Vagina (tissue), 2 donors: ENCODE results near the gene TTLL11. TPM values are rescaled to one million over a fixed set of nuclear protein-coding genes. Genes with fewer than 3 reads are reported as not detected.

Source experiments
- DNase-seq, 2 donors: peaks; one replicate each; pipeline ENCODE4 v3.0.0-alpha.2; 2017; ENCODE audit errors: extremely low spot score in 2 of 2
- H3K27ac ChIP-seq: fragments of 200-600 bp; sonication (generic); one replicate; pipeline ENCODE4 v1.5.1; 2019
- H3K27me3 ChIP-seq: fragments of 200-600 bp; sonication (generic); one replicate; pipeline ENCODE4 v1.5.1; 2019
- H3K36me3 ChIP-seq, 2 donors: fragments of 200-600 bp; sonication (generic); one replicate each; pipeline ENCODE4 v1.5.1; 2017 to 2019
- H3K4me1 ChIP-seq: fragments of 200-600 bp; sonication (generic); one replicate; pipeline ENCODE4 v1.5.1; 2019
- H3K4me3 ChIP-seq, 2 donors: fragments of 200-600 bp; sonication (generic); 1 replicate in 1 of 2; 2 replicates in 1 of 2; pipeline ENCODE4 v1.5.1; 2016 to 2019
- H3K9me3 ChIP-seq: fragments of 200-600 bp; sonication (generic); one replicate; pipeline ENCODE4 v1.5.1; 2019
- CTCF ChIP-seq, 3 experiments: fragments of 450-650 bp in 2 of 3; fragments of 200-600 bp in 1 of 3; sonication (generic) in 1 of 3; IDR thresholded peaks; one replicate each; pipeline ENCODE4 v1.5.1; 2017 to 2019; ENCODE audit warnings: antibody characterized with exemption in 3 of 3, mild to moderate bottlenecking in 2 of 3, moderate library complexity in 2 of 3
- POLR2A ChIP-seq, 2 donors: fragments of 450-650 bp; IDR thresholded peaks; one replicate each; pipeline ENCODE4 v1.6.1; 2017; ENCODE audit warnings: antibody characterized with exemption in 2 of 2, mild to moderate bottlenecking in 2 of 2, moderate library complexity in 2 of 2
- POLR2AphosphoS5 ChIP-seq, 2 donors: sonication (generic); formaldehyde crosslinking; IDR thresholded peaks; one replicate each; pipeline ENCODE4 v1.9.0; 2017; ENCODE audit warnings: antibody characterized with exemption in 2 of 2, mild to moderate bottlenecking in 2 of 2, low read depth in 1 of 2; ENCODE audit not compliant: insufficient read depth in 1 of 2
- intact Hi-C: fragments of 100-400 bp; cut with DNase I; formaldehyde crosslinking; loops from one replicate; pipeline ENCODE4 v1.15.1; 2023
- total RNA-seq: library from RNA; depleted of rRNA; stranded (reverse); fragments of >200 nt; gene quantifications from one replicate; pipeline ENCODE4 v1.2.3, GENCODE V29; 2016

Gene TTLL11
- total RNA-seq, 1 donor from 2014 or later, result 11.0 TPM

DNA sequence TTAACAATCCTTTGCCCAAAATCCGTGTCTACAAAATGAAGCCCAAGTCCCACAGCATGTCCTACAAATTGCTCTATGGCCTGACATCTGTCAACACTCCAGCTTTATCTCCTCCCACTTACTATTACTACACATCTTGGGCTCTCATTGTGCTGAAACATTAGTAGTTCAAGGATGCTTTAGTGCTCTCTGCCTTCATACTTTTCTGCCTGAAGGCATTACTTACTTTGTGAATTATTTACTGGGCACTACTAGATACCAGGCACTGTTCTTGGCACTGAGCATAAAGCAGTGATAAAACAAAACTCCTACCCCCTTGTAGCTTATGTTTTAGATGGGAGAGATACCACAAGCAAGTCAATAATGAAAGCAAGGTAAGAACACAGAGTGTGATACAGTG, 113.4 kb downstream of the TTLL11 start:
- H3K27me3 ChIP-seq, result no peaks in the 10 kb centered on the region
- no peaks in the 10 kb centered on the region for H3K36me3 ChIP-seq
- no peak overlapping the region for H3K4me3 ChIP-seq
- TF ChIP-seq POLR2A (IDR thresholded peaks at IDR 0.05), result no peak
- no peak for TF ChIP-seq POLR2AphosphoS5 (IDR thresholded peaks at IDR 0.05; ENCODE audit: insufficient read depth in 1 of 2, low read depth in 1 of 2)
- TF ChIP-seq CTCF (IDR thresholded peaks at IDR 0.05), result no peak
- no peaks in the 10 kb centered on the region for H3K9me3 ChIP-seq
- no peaks in the 10 kb centered on the region for H3K4me1 ChIP-seq
- no peak overlapping the region for H3K27ac ChIP-seq
- no peak for DNase-seq
- intact Hi-C loops, result loop anchor here (10.0 kb wide), 1 partner anchor 225 kb away; no protein-coding TSS in a partner anchor

GRCh38 chr9:121976751-121977150, 116.4 kb downstream of the TTLL11 start:
- H3K9me3 ChIP-seq, result no peaks in the 10 kb centered on the region

DNA sequence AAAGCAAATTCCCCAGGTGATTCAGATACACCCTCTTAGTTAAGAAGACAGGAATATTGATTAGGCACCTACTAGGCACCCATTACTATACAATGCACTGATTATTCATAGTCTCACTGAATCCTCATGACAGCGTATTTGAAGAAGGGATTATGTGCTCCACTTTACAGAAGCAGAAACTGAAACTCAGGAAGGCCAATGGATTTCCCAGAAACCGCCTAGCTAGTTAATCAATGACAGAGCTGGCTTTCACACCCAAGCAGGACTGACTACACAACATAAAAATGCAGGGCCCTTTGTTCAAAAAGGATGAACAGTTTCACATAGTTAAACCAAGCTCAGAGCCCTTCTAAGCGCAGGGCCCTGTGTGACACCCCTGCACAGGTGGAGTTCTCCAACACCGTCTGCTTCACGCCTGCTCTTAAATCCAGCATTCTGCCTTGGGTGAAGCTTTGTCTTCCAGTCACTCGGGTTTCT, 117.3 kb downstream of the TTLL11 start:
- intact Hi-C loops, result no loop called here
- Histone ChIP-seq H3K9me3 (no peaks in the 10 kb centered on the region), H3K27ac (no peak overlapping the region), H3K27me3 (no peaks in the 10 kb centered on the region), H3K4me3 (no peak overlapping the region), H3K36me3 (no peaks in the 10 kb centered on the region), H3K4me1 (no peaks in the 10 kb centered on the region)
- no peak for DNase-seq
- no peak for TF ChIP-seq POLR2A (IDR thresholded peaks at IDR 0.05)
- TF ChIP-seq POLR2AphosphoS5 (IDR thresholded peaks at IDR 0.05; ENCODE audit: insufficient read depth in 1 of 2, low read depth in 1 of 2), result no peak

More at GRCh38 chr9:121976751-121977150, 116.4 kb downstream of the TTLL11 start:
- intact Hi-C loops, result no loop called here
- no peak for TF ChIP-seq CTCF (IDR thresholded peaks at IDR 0.05)
- no peak for TF ChIP-seq POLR2AphosphoS5 (IDR thresholded peaks at IDR 0.05; ENCODE audit: insufficient read depth in 1 of 2, low read depth in 1 of 2)
- TF ChIP-seq POLR2A (IDR thresholded peaks at IDR 0.05), result no peak
- Histone ChIP-seq H3K36me3 (no peaks in the 10 kb centered on the region), H3K27ac (no peak overlapping the region), H3K4me1 (no peaks in the 10 kb centered on the region), H3K27me3 (no peaks in the 10 kb centered on the region), H3K4me3 (no peak overlapping the region)
- no peak for DNase-seq

DNA sequence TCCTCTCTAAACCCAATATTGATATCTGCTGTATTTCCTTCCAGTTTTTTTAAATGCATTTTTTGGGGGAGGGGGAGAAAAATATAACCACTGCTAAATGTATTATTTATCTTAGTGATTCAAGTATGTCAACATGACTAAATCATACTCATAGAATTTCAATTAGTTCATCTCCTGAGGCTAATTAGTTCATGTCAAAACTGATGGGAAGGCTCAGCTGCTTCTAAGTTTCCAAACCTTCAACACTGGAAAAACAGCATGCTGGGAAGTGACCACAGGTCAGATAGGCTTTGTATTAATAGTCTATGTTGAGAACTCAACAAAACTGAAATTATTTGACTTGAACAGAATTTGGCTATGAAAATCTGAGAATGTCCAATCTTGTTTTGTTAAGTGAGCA, 118.7 kb downstream of the TTLL11 start:
- Histone ChIP-seq H3K36me3 (no peaks in the 10 kb centered on the region), H3K4me1 (no peaks in the 10 kb centered on the region), H3K27me3 (no peaks in the 10 kb centered on the region), H3K9me3 (no peaks in the 10 kb centered on the region), H3K4me3 (no peak overlapping the region), H3K27ac (no peak overlapping the region)
- DNase-seq, result no peak
- intact Hi-C loops, result no loop called here
- TF ChIP-seq POLR2AphosphoS5 (IDR thresholded peaks at IDR 0.05; ENCODE audit: insufficient read depth in 1 of 2, low read depth in 1 of 2), result no peak
- TF ChIP-seq CTCF (IDR thresholded peaks at IDR 0.05), result no peak
- no peak for TF ChIP-seq POLR2A (IDR thresholded peaks at IDR 0.05)

- no peaks in the 10 kb centered on the region for H3K36me3 ChIP-seq
- H3K4me1 ChIP-seq, result no peaks in the 10 kb centered on the region
- H3K27me3 ChIP-seq, result no peaks in the 10 kb centered on the region
- TF ChIP-seq POLR2AphosphoS5 (IDR thresholded peaks at IDR 0.05; ENCODE audit: insufficient read depth in 1 of 2, low read depth in 1 of 2), result no peak
- TF ChIP-seq CTCF (IDR thresholded peaks at IDR 0.05), result no peak
- no peaks in the 10 kb centered on the region for H3K9me3 ChIP-seq
- no peak overlapping the region for H3K4me3 ChIP-seq
- H3K27ac ChIP-seq, result no peak overlapping the region
- intact Hi-C loops, result no loop called here
- no peak for DNase-seq
Measured at GRCh38 chr9:121972501-121972981, 120.6 kb downstream of the TTLL11 start.
